Measurements from ENCODE around the gene TAPBPL.

The TAPBPL gene

GRCh38 chr12:6435961-6436715 lies 15.7 kb upstream of the TAPBPL start:
- no peak for DNase-seq (ENCODE audit: low read depth)

- DNase-seq (ENCODE audit: low read depth): no peak
These were observed 14.3 kb upstream of the TAPBPL start for GRCh38 chr12:6437586-6437985.

DNA sequence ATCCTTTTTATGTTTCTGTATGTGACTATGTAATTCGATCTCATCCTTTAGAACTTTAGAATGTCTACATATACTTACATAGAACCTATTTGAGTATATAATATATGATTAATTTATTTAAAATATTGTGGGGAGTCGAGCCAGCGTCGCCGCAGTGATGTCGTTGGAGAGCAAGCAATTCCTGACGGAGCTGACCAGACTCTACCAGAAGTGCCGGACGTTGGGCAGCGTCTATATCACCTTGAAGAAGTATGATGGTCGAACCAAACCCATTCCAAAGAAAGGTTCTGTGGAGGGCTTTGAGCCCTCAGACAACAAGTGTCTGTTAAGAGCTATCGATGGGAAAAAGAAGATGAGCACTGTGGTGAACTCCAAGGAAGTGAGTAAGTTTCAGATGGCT lies 13.5 kb upstream of the TAPBPL start:
- DNase-seq (ENCODE audit: low read depth): no peak

- no peak for DNase-seq (ENCODE audit: low read depth)
These were observed 11.5 kb upstream of the TAPBPL start for GRCh38 chr12:6440391-6440790.

DNA sequence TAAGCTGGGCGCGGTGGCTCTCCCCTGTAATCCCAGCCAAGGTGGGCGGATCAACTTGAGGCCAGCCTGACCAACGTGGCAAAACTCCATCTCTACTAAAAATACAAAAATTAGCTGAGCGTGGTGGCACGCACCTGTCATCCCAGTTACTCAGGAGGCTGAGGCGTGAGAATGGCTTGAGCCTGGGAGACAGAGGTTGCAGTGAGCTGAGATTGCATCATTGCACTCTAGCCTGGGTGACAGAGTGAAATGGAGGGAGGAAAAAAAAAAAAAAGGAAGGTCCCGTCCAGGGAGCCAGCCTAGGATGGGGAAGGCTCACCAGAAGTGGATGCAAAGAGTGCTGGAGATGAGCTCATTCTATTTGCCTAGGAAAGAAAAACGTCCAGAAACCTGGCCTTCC lies 9.0 kb upstream of the TAPBPL start:
- DNase-seq (ENCODE audit: low read depth): no peak

GRCh38 chr12:6443361-6443983 lies 8.4 kb upstream of the TAPBPL start:
- DNase-seq (ENCODE audit: low read depth): no peak

GRCh38 chr12:6444031-6444430 lies 7.8 kb upstream of the TAPBPL start:
- DNase-seq (ENCODE audit: low read depth): no peak

- no peak for DNase-seq (ENCODE audit: low read depth)
These were observed 6.8 kb upstream of the TAPBPL start, which contains the start of gene CD27 for GRCh38 chr12:6444704-6445688. Gene CD27 (plus strand): TSS chr12:6444955. CDS start chr12:6445096, 141 bp downstream.

DNA sequence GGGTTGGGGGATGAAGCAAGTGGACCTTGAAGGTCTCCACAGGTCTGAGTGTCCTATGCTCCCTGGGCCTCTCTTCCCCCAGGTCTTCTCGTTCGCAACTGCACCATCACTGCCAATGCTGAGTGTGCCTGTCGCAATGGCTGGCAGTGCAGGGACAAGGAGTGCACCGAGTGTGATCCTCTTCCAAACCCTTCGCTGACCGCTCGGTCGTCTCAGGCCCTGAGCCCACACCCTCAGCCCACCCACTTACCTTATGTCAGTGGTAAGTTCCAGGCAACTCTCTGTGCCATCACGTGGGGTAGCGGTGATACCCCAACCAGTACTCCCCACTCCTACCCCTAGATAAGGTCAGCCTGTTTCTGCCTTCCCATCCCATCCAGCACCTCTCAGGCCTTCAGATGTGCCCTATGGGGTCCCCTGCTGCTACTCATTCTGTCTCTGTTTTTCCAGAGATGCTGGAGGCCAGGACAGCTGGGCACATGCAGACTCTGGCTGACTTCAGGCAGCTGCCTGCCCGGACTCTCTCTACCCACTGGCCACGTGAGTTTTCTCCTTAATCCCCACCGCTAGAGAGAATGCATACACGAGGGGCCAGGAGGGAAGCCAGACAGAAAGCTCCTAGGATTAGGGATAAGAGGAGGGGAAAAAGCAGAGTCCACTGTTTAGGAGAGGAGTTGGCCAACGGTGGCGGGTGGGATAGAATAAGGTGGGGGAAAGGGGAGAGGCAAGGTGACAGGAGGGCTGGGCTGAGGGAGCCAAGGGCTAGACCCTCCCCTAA lies 1.6 kb upstream of the TAPBPL start:
- no peak for DNase-seq (ENCODE audit: low read depth)

GRCh38 chr12:6450869-6451347 lies 934 bp upstream of the TAPBPL start:
- no peak for DNase-seq (ENCODE audit: low read depth)

DNA sequence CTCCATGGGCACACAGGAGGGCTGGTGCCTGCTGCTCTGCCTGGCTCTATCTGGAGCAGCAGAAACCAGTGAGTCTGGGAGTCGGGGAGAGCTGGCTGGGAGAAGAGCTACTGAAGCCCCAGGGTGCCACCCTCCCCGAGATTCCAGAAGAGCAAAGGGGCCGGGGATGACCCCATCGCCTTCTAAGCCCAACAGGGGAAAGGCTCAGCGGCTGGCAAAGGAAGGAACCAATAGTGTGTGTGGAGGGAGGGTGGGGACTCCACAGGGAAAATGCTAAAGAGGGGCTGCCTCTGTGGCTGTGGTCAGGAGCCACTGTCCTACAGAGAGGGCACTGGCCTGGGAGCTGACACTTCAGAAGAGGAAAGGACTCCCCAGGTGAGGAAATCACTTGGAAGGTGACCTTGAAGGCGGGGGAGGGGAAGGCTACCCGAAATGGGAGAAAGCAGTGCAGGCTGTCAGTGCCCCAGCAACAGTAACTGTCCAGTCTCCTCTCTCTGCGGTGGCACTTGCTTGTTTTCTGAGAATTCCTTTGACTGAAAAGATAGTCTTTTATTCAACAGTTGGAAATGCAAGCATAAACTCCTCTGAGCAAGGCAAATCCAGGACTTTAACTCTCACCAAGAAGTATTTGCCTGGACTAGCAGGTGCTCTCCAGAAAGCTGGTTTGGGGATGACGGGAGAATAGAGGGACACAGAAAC lies 552 bp downstream of the TAPBPL start:
- no peak for DNase-seq (ENCODE audit: low read depth)

- no peak for DNase-seq (ENCODE audit: low read depth)
These were observed 1.2 kb downstream of the TAPBPL start for GRCh38 chr12:6452944-6453630.

DNA sequence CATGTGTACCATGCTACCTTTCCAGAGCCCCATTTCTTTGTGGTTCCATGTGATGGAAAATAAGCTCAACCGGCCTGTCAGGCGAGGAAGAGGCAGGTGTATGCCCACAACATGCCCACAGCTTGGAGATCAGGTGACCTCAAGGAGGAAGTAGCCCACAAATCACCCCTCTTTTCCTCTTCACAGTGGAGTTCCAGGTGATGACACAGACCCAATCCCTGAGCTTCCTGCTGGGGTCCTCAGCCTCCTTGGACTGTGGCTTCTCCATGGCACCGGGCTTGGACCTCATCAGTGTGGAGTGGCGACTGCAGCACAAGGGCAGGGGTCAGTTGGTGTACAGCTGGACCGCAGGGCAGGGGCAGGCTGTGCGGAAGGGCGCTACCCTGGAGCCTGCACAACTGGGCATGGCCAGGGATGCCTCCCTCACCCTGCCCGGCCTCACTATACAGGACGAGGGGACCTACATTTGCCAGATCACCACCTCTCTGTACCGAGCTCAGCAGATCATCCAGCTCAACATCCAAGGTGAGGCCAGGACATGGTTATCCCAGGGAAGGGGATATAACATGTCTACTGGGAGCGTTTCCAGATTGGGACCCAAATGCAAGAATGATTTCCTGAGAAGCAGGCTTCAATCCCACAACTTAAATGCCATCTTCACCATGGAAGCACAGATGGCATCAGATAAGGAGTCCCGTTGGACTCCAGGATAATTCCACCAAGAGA lies 5.5 kb downstream of the TAPBPL start:
- DNase-seq (ENCODE audit: low read depth): no peak

GRCh38 chr12:6458281-6459003 lies 6.6 kb downstream of the TAPBPL start:
- no peak for DNase-seq (ENCODE audit: low read depth)

DNA sequence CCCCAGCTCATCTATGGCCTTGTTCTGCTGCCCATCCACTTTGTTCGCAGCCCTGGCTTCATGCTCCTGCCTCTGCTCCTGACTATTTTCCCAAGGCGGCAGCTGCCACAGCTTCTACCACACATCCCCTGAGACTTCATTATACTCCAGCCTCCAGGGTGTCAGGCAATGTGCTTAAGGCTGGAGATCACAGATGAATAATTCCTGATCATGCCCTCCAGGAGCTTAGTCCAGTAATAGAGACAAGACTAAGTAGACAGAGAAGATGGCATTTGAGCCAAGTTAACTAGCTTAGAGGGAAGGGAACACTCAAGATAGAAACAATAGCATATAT lies 7.1 kb downstream of the TAPBPL start:
- no peak for DNase-seq (ENCODE audit: low read depth)

DNA sequence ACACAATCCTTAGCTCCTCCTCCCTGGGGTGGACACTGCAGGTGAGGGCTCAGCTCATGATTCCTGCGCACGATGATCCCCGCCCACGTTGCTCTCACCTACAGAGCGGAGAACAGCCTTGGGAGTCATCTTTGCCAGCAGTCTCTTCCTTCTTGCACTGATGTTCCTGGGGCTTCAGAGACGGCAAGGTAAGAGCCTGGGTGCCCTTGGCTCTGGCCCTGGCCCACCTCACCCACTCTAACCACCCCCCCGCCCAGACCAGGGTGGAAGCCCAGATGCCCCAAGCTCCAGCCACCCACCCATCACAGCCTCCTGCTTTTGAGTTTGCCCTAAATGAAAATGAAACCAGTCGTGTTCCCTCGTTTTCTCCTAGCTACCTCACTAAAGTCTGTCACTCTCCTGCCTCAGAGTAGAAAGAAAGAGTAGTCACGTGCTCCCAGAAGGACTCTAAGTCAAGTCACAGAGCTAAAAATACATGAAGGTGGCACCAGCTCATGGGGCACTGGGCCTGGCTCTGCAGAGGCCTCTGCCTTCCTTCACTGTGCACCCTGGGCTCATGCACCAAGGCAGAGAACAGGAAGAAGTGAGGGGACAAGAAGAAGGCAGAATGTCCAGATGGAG lies 9.0 kb downstream of the TAPBPL start:
- no peak for DNase-seq (ENCODE audit: low read depth)

- no peak for DNase-seq (ENCODE audit: low read depth)
These were observed 9.8 kb downstream of the TAPBPL start for GRCh38 chr12:6461401-6462233.

All from HS-5 (cell line).